SK-N-SH (cell line): ENCODE measurements around the gene TOLLIP. TPM values are rescaled to one million over a fixed set of nuclear protein-coding genes. Genes with fewer than 3 reads are reported as not detected.

Experiments used
- CTCF ChIA-PET: fragments of 300-600, 350-600 bp; formaldehyde crosslinking; extraction: SDS; loops from one replicate; lab custom pipeline; 2021; lab: Yijun Ruan, JAX
- POLR2A ChIA-PET: fragments of 350-600 bp; sonication (Branson Sonifier 250); formaldehyde crosslinking; extraction: SDS; loops from one replicate; lab custom pipeline; 2020; ENCODE audit warnings: antibody characterized with exemption, inconsistent platforms; lab: Yijun Ruan, JAX
- DNase-seq: peaks from one replicate; pipeline ENCODE4 v3.0.0; 2012
- H2AFZ ChIP-seq: fragments of 200-600 bp; sonication (generic); 2 replicates; pipeline ENCODE4 v1.8.1; 2016; ENCODE audit warnings: antibody characterized with exemption, mild to moderate bottlenecking, low read depth
- H3F3A ChIP-seq: fragments of 200-600 bp; sonication (generic); replicated peaks from 2 replicates; pipeline ENCODE3; 2016; ENCODE audit warnings: antibody characterized with exemption, mild to moderate bottlenecking; ENCODE audit not compliant: insufficient read depth
- H3K27ac ChIP-seq, 2 experiments: fragments of 200-500 bp in 1 of 2; fragments of 200-600 bp in 1 of 2; sonication (Bioruptor generic) in 1 of 2; sonication (generic), shearing (Covaris generic) in 1 of 2; 2 replicates each; pipeline versions ENCODE4 v1.5.1 to v1.6.1; 2014 to 2016; ENCODE audit warnings: low read depth in 2 of 2, inconsistent platforms in 1 of 2, low read length in 1 of 2, mild to moderate bottlenecking in 1 of 2, mixed read lengths in 1 of 2
- H3K27me3 ChIP-seq: fragments of 200-600 bp; sonication (generic), shearing (Covaris generic); 2 replicates; pipeline ENCODE4 v1.6.1; 2016; ENCODE audit warnings: mixed run types; ENCODE audit not compliant: insufficient read depth
- H3K36me3 ChIP-seq, 2 experiments: fragments of 200-500 bp in 1 of 2; fragments of 200-600 bp in 1 of 2; sonication (Bioruptor generic) in 1 of 2; sonication (generic) in 1 of 2; replicated peaks in 1 of 2; 2 replicates each; pipeline versions ENCODE3 to v1.5.1; 2014 to 2016; ENCODE audit warnings: low read length in 1 of 2, mild to moderate bottlenecking in 1 of 2; ENCODE audit not compliant: insufficient read depth in 2 of 2, control insufficient read depth in 1 of 2
- H3K4me1 ChIP-seq, 2 experiments: fragments of 200-500 bp in 1 of 2; fragments of 200-600 bp in 1 of 2; sonication (Bioruptor generic) in 1 of 2; sonication (generic), shearing (Covaris generic) in 1 of 2; 2 replicates each; pipeline versions ENCODE4 v1.5.1 to v1.6.1; 2014 to 2016; ENCODE audit warnings: low read depth in 1 of 2, low read length in 1 of 2, mixed run types in 1 of 2; ENCODE audit not compliant: insufficient read depth in 2 of 2, control insufficient read depth in 1 of 2
- H3K4me2 ChIP-seq: fragments of 200-600 bp; sonication (generic), shearing (Covaris generic); 2 replicates; pipeline ENCODE4 v1.6.1; 2017; ENCODE audit warnings: mixed run types
- H3K4me3 ChIP-seq, 2 experiments: fragments of 200-500 bp in 1 of 2; fragments of 200-600 bp in 1 of 2; sonication (Bioruptor generic) in 1 of 2; sonication (generic), shearing (Covaris generic) in 1 of 2; 2 replicates each; pipeline versions ENCODE4 v1.5.1 to v1.8.1; 2014 to 2016; ENCODE audit warnings: low read depth in 2 of 2, inconsistent platforms in 1 of 2, low read length in 1 of 2, mild to moderate bottlenecking in 1 of 2, mixed read lengths in 1 of 2, moderate library complexity in 1 of 2
- H3K79me2 ChIP-seq: fragments of 200-600 bp; sonication (generic); 2 replicates; pipeline ENCODE4 v1.8.1; 2017; ENCODE audit warnings: mild to moderate bottlenecking; ENCODE audit not compliant: insufficient read depth
- H3K9ac ChIP-seq: fragments of 200-600 bp; sonication (generic); 2 replicates; pipeline ENCODE4 v1.6.1; 2017; ENCODE audit warnings: mixed run types
- H3K9me2 ChIP-seq: fragments of 200-600 bp; sonication (generic); 2 replicates; pipeline ENCODE4 v1.6.1; 2017; ENCODE audit warnings: mixed run types
- H3K9me3 ChIP-seq: fragments of 200-600 bp; sonication (generic); 2 replicates; pipeline ENCODE4 v1.6.1; 2017; ENCODE audit warnings: mixed run types, mild to moderate bottlenecking, moderate library complexity
- H4K20me1 ChIP-seq: fragments of 200-600 bp; sonication (generic); 2 replicates; pipeline ENCODE4 v1.6.1; 2017; ENCODE audit warnings: mild to moderate bottlenecking, mixed run types; ENCODE audit not compliant: insufficient read depth
- CHD2 ChIP-seq: fragments of 150-350 bp; IDR thresholded peaks from 2 replicates; pipeline ENCODE4 v1.6.1; 2018; ENCODE audit warnings: low read length; ENCODE audit not compliant: partially characterized antibody
- ELF1 ChIP-seq: IDR thresholded peaks from 2 replicates; pipeline ENCODE4 v1.4.0; 2012
- FOXM1 ChIP-seq: IDR thresholded peaks from 2 replicates; pipeline ENCODE4 v1.4.0; 2012; ENCODE audit warnings: low read depth, mild to moderate bottlenecking
- GABPA ChIP-seq: IDR thresholded peaks from 2 replicates; pipeline ENCODE4 v1.4.0; 2012; ENCODE audit warnings: low read depth, mild to moderate bottlenecking
- MEF2A ChIP-seq: IDR thresholded peaks from 2 replicates; pipeline ENCODE4 v1.4.0; 2012; ENCODE audit warnings: low read depth, borderline replicate concordance
- MXI1 ChIP-seq: IDR thresholded peaks from 2 replicates; pipeline ENCODE4 v1.6.1; 2012; ENCODE audit warnings: mild to moderate bottlenecking, low read depth, low read length, improper control_type of control experiment
- NFIC ChIP-seq: IDR thresholded peaks from 2 replicates; pipeline ENCODE4 v1.4.0; 2012; ENCODE audit warnings: borderline replicate concordance
- POLR2AphosphoS5 ChIP-seq: IDR thresholded peaks from 2 replicates; pipeline ENCODE4 v1.6.1; 2012; ENCODE audit warnings: low read depth, low read length
- RFX5 ChIP-seq: IDR thresholded peaks from 2 replicates; pipeline ENCODE4 v1.6.1; 2012; ENCODE audit warnings: mild to moderate bottlenecking, improper control_type of control experiment, low read length
- RXRA ChIP-seq: IDR thresholded peaks from 2 replicates; pipeline ENCODE4 v1.4.0; 2012; ENCODE audit warnings: low read depth, mild to moderate bottlenecking, borderline replicate concordance
- SIN3A ChIP-seq: IDR thresholded peaks from 2 replicates; pipeline ENCODE4 v1.6.1; 2012; ENCODE audit warnings: low read depth, mild to moderate bottlenecking, low read length, moderate library complexity, borderline replicate concordance
- TEAD4 ChIP-seq: IDR thresholded peaks from 2 replicates; pipeline ENCODE4 v1.4.0; 2012; ENCODE audit warnings: mild to moderate bottlenecking, borderline replicate concordance; ENCODE audit not compliant: insufficient read depth
- WGBS: methylation state at CpG from one replicate; pipeline ENCODE4 v1.1.6; 2017; ENCODE audit warnings: low lambda C conversion rate; 5-methylcytosine and 5-hydroxymethylcytosine counted together
- polyA plus RNA-seq, 3 experiments: library from polyadenylated mRNA; depleted of rRNA; stranded (reverse); fragments of >200 nt; gene quantifications; 2 replicates each; pipeline ENCODE4 v1.2.3, GENCODE V29; 2012
- TF ChIP-seq, protein P1 (sequence below): IDR thresholded peaks from 2 replicates; pipeline ENCODE4 v1.4.0; 2012; ENCODE audit warnings: low read depth
- TF ChIP-seq, protein P2 (sequence below): IDR thresholded peaks from 2 replicates; pipeline ENCODE4 v1.4.0; 2012; ENCODE audit warnings: low read depth, borderline replicate concordance
- TF ChIP-seq, protein P3 (sequence below): IDR thresholded peaks from 2 replicates; pipeline ENCODE4 v1.4.0; 2012; ENCODE audit warnings: low read depth, borderline replicate concordance
- TF ChIP-seq, protein P4 (sequence below): fragments of 200-600 bp; sonication (generic); IDR thresholded peaks from 2 replicates; pipeline ENCODE4 v1.6.1; 2017; ENCODE audit warnings: antibody characterized with exemption, mild to moderate bottlenecking, moderate library complexity
- TF ChIP-seq, protein P5 (sequence below): fragments of 150-350 bp; IDR thresholded peaks from 2 replicates; pipeline ENCODE4 v1.6.1; 2016; ENCODE audit warnings: mild to moderate bottlenecking, low read depth, low read length
- TF ChIP-seq, protein P6 (sequence below): IDR thresholded peaks from 2 replicates; pipeline ENCODE4; 2012

Gene TOLLIP
- polyA plus RNA-seq, 1 of the 3 experiments (the other 2 are of a cell fraction): 55.4 TPM

DNA sequence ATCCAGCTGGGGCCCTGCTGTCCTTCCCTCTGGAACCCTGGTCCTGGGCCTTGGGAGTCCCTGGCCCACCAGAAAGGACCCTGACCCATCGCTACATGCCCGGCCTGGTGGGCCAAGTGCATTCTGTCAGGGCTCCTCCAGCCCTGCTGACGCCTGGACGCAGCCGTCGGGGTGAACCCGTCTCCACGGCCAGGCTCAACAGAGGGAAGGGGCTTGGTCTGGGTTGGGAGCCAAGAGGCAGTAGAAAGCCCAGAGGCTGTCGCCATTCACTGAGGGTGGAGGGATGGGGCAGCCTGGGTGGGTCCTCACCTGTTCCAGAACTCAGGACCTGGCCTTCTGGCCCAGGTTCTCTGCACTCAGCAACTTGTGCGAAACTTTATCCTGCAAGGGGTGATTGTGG, 39.0 kb downstream of the TOLLIP start:
- no peaks in the 10 kb centered on the region for H3K9me3 ChIP-seq
- ChIA-PET POLR2A (no interaction called here), CTCF (interaction anchor here (1.3 to 1.5 kb wide), 2 partner anchors 245 to 304 kb away, joined by 3 to 4 read pairs; no protein-coding TSS in a partner anchor)
- no peaks in the 10 kb centered on the region for H3K79me2 ChIP-seq
- no peak for DNase-seq
- no peaks in the 10 kb centered on the region for H3F3A ChIP-seq
- H3K27me3 ChIP-seq: no peaks in the 10 kb centered on the region
- no peak for TF ChIP-seq MEF2A
- TF ChIP-seq, protein P1, sequence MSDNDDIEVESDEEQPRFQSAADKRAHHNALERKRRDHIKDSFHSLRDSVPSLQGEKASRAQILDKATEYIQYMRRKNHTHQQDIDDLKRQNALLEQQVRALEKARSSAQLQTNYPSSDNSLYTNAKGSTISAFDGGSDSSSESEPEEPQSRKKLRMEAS: no peak
- TF ChIP-seq, protein P2, sequence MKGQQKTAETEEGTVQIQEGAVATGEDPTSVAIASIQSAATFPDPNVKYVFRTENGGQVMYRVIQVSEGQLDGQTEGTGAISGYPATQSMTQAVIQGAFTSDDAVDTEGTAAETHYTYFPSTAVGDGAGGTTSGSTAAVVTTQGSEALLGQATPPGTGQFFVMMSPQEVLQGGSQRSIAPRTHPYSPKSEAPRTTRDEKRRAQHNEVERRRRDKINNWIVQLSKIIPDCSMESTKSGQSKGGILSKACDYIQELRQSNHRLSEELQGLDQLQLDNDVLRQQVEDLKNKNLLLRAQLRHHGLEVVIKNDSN: no peak
- TF ChIP-seq, protein P3, sequence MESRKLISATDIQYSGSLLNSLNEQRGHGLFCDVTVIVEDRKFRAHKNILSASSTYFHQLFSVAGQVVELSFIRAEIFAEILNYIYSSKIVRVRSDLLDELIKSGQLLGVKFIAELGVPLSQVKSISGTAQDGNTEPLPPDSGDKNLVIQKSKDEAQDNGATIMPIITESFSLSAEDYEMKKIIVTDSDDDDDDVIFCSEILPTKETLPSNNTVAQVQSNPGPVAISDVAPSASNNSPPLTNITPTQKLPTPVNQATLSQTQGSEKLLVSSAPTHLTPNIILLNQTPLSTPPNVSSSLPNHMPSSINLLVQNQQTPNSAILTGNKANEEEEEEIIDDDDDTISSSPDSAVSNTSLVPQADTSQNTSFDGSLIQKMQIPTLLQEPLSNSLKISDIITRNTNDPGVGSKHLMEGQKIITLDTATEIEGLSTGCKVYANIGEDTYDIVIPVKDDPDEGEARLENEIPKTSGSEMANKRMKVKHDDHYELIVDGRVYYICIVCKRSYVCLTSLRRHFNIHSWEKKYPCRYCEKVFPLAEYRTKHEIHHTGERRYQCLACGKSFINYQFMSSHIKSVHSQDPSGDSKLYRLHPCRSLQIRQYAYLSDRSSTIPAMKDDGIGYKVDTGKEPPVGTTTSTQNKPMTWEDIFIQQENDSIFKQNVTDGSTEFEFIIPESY: no peak
- TF ChIP-seq, protein P4, sequence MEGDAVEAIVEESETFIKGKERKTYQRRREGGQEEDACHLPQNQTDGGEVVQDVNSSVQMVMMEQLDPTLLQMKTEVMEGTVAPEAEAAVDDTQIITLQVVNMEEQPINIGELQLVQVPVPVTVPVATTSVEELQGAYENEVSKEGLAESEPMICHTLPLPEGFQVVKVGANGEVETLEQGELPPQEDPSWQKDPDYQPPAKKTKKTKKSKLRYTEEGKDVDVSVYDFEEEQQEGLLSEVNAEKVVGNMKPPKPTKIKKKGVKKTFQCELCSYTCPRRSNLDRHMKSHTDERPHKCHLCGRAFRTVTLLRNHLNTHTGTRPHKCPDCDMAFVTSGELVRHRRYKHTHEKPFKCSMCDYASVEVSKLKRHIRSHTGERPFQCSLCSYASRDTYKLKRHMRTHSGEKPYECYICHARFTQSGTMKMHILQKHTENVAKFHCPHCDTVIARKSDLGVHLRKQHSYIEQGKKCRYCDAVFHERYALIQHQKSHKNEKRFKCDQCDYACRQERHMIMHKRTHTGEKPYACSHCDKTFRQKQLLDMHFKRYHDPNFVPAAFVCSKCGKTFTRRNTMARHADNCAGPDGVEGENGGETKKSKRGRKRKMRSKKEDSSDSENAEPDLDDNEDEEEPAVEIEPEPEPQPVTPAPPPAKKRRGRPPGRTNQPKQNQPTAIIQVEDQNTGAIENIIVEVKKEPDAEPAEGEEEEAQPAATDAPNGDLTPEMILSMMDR: no peak
- TF ChIP-seq FOXM1: no peak
- TF ChIP-seq RFX5: no peak
- no peak for TF ChIP-seq TEAD4
- no peak for TF ChIP-seq GABPA
- TF ChIP-seq POLR2AphosphoS5: no peak
- TF ChIP-seq RXRA: no peak
- TF ChIP-seq CHD2: no peak
- no peak for TF ChIP-seq MXI1
- no peak for TF ChIP-seq NFIC
- no peak for TF ChIP-seq SIN3A
- TF ChIP-seq ELF1: no peak
- TF ChIP-seq, protein P5, sequence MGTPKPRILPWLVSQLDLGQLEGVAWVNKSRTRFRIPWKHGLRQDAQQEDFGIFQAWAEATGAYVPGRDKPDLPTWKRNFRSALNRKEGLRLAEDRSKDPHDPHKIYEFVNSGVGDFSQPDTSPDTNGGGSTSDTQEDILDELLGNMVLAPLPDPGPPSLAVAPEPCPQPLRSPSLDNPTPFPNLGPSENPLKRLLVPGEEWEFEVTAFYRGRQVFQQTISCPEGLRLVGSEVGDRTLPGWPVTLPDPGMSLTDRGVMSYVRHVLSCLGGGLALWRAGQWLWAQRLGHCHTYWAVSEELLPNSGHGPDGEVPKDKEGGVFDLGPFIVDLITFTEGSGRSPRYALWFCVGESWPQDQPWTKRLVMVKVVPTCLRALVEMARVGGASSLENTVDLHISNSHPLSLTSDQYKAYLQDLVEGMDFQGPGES: no peak
- TF ChIP-seq, protein P6, sequence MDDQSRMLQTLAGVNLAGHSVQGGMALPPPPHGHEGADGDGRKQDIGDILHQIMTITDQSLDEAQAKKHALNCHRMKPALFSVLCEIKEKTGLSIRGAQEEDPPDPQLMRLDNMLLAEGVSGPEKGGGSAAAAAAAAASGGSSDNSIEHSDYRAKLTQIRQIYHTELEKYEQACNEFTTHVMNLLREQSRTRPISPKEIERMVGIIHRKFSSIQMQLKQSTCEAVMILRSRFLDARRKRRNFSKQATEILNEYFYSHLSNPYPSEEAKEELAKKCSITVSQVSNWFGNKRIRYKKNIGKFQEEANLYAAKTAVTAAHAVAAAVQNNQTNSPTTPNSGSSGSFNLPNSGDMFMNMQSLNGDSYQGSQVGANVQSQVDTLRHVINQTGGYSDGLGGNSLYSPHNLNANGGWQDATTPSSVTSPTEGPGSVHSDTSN: no peak
- H3K27ac ChIP-seq: no peak overlapping the region
- no peaks in the 10 kb centered on the region for H4K20me1 ChIP-seq
- H3K4me2 ChIP-seq: no peak overlapping the region
- no peak overlapping the region for H2AFZ ChIP-seq
- no peaks in the 10 kb centered on the region for H3K9me2 ChIP-seq
- peaks cover 0 to 9% of the 10 kb centered on the region in 2 experiments for H3K36me3 ChIP-seq
- H3K9ac ChIP-seq: no peak overlapping the region
- peaks cover 0 to 4% of the 10 kb centered on the region in 2 experiments; a peak in 1 of 4 replicates for H3K4me1 ChIP-seq
- H3K4me3 ChIP-seq: no peak overlapping the region
- 94% methylated on average over 5 of the region's 10 CpGs for WGBS
